Stimulated activated CD8-positive, alpha-beta memory T cell treated with anti-CD3 and anti-CD28 coated beads, Interleukin-12 subunit alpha, Interleukin-12 subunit beta, amount 100 ng/mL, for 1 hour (primary cell): ENCODE results near the gene INPP4B.
A peak's percentile ranks its signal among the peaks of the same experiment; 100 is the strongest.

Experiments used
- DNase-seq: peaks from one replicate; pipeline ENCODE4 v3.0.0-alpha.2; 2020; ENCODE audit warnings: low read depth

INPP4B gene

GRCh38 chr4:142725886-142726285, 120.2 kb downstream of the INPP4B start:
- no peak for DNase-seq

GRCh38 chr4:142721187-142721586, 124.9 kb downstream of the INPP4B start:
- no peak for DNase-seq

DNA sequence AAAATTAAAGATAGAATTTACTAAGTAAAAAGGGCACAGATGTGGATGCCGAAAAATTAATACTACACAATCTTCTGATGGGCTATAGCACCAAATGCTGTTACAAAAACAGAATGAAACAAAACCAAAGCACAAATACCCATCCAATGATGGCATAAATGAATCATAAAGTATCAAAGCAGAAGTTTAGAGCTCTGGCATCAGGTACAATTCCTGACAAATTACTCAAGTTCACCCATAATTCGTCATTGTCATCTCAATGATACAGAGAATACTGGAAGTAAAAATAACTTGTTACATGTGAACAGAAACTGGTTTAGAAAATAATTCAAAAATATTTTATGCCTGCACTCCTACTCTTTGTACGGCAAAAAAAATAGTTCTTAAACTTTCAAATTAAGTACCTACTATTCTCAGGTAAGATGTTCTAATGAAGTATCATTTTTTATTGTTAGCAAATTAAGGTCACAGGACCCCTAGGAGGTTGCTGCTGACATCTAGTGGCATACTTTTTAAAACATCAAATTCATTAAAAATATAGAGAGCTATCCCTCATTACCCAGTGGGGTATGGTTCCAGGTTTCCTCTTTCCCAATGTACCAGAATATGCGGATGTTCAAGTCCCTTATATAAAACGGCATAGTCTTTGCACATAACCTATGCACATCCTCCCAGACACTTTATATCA, 126.1 kb downstream of the INPP4B start:
- no peak for DNase-seq

- no peak for DNase-seq
Measured at GRCh38 chr4:142718981-142719380, 127.1 kb downstream of the INPP4B start.

GRCh38 chr4:142715727-142716126, 130.4 kb downstream of the INPP4B start:
- DNase-seq = no peak

DNA sequence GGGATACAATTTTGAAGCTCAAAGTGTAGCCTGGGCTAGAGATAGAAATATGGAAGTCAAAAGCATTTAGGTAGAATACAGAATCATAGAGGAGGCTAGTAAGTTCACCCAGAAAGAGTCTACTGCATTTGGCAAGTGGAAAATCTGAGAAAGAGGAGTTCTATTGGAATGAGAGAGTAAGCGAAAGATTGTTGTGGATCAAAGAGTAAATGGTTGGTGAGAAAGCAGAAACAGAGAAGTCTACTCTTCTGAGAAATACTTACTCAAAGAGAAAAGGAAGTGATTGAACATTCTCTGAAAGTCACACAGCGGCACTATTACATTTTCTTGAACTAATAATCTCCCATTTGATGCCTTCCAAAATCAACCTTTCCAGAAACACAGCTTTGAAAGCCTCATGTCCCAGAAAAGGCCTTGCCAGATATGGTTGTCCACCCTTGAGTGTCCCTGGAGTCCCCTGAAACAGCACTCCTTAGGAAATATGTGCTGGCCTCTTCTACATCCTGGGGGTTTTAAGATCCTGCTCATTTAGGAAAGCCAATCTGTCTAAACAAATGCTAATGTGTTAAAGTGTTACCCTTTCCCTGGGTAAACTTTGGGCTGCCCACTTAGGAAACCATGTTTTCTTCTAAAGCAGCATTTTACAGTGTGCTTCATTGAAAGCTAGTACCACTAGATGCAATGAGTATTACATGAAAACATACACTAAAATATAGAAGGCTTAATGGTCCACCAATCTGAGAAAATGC, 132.6 kb downstream of the INPP4B start:
- DNase-seq = no peak

DNA sequence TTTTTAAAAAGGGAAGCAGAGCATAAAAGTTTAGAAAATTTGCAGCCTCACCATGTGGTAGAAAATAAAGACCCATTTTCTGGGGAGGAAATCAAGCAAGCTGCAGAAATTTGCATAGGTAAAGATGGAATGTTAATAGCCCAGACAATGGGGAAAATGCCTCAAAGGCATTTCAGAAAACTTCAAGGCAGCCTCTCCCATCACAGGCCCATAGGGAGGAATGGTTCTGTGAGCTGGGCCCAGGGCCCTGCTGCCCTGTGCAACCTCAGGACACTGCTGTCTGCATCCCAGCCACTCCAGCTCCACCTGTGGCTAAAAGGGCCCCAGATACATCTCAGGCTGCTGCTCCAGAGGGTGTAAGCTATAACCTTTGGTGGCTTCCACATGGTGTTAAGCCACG, 137.9 kb downstream of the INPP4B start:
- no peak for DNase-seq

DNA sequence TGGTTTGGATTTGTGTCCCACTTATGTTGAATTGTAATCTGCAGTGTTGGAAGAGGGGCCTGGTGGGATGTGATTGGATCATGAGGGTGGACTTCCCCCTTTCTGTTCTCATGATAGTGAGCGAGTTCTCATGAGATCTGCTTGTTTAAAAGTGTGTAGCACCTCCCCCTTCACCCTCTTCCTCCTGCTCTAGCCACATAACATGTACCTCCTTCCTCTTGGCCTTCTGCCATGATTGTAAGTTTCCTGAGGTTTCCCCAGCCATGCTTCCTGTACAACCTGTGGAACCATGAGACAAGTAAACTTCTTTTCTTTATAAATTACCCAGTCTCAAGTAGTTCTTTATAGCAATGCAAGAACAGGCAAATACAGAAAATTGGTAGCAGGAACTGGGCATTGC, 138.7 kb downstream of the INPP4B start:
- DNase-seq = no peak

GRCh38 chr4:142706381-142706780, 139.7 kb downstream of the INPP4B start:
- no peak for DNase-seq

GRCh38 chr4:142705820-142706219, 140.3 kb downstream of the INPP4B start:
- no peak for DNase-seq

DNA sequence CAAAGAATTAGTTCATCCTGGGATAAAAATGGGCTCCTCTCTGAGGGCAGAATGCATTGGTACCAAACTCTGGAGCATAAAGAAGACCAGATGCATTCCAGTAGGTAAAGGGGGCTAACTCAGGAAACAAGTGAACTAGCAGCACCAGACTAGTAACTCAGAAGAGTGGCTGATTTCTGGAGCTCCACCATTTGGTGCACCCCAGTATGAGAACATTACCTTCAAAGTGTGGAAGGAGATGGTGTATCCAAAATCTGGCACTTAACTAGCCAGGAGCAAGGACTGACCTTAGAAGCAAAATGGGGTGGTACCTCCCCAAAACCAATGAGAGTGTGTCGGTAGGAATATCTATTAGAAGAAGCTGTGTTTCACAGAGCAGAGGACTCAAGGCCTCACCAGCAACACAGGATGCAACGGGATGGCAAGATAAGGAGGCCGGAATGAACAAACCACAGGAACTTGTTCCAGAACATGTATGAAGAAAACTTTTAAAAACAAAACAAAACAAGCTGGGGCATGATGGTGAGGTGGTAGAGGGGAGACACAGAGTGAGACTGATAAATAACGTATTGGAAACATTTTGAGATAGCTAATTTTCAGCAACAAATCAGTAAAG, 142.3 kb downstream of the INPP4B start:
- DNase-seq = peak; percentile 15

DNA sequence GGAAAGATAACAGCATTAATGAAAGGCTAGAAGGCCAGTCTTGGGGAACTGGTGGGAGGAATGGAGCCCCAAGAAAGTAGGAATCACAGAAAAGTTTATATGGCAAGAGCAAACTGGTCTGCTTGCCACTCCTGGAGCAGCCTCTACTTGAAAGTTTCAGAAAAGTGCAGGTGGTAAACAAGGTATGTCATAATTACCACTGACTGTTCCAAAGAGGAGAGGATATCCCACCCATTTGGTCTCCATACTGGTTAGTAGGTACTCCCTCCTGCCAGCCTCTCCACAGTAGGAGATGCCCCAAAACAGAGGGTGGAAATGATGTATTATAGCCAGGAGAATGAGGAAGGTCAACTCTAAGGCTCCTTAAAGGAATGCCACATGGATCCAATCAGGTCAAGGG, 145.1 kb downstream of the INPP4B start:
- DNase-seq = no peak

- no peak for DNase-seq
Measured at GRCh38 chr4:142700531-142700930, 145.6 kb downstream of the INPP4B start.

GRCh38 chr4:142698552-142698951, 147.5 kb downstream of the INPP4B start:
- no peak for DNase-seq

- no peak for DNase-seq
Measured at GRCh38 chr4:142697928-142698327, 148.2 kb downstream of the INPP4B start.

DNA sequence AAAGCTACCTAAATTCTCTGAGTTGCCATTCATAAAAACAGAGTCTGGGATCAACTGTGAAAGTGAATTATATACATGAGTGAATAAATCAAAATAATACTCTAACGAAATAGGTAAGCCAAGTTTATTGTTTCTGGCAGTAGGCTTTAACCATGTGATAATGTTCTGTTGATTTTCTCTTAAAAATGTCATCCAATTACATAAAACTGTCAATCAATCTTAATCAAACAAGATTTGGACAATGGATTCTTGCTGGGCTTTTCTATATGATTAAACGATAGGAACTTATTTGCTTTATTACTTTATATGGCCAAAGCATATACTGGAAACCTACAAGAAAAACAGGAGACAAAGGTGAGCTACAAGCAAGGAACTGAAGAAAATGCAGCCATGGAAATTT, 148.8 kb downstream of the INPP4B start:
- DNase-seq = no peak

DNA sequence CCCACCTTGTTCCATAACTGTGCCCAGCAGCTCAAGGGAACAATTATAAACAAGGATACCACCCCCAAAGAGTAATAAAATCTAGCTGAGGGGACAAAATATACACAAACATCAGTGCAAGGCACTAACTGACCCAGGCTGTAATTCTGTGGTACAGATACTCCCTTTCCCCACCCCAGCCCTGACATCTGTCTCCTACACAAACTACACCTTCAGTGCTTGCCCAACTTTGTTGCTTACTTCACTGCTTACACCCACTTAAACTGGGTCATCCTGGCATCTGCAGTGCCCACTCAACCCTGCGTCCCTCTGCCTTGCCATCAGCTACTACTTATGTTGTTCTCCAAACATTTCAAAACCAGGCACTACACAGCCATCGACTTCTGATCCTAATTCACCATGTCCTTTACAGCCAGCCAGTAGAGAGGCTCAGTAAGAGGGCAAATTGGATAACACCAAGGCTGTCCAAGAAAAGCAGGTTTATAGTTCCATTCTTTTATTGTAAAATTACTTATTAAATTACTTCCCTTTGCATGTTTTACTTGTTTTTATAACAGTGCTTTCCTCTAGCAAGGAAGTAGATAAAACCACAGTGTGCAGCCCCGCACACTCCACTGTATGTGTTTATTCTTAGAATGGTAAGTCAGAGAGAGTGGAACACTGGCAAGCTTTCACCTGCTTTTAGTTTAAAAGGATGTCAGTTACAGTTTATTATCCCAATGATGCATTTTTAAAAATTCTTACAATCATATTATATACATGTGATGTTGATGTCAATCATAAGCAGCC, 149.6 kb downstream of the INPP4B start:
- DNase-seq = no peak

- DNase-seq = no peak
Measured at GRCh38 chr4:142690406-142691163, 155.5 kb downstream of the INPP4B start.

GRCh38 chr4:142687547-142688275, 158.4 kb downstream of the INPP4B start:
- DNase-seq = no peak

GRCh38 chr4:142686081-142686480, 160.0 kb downstream of the INPP4B start:
- DNase-seq = no peak

DNA sequence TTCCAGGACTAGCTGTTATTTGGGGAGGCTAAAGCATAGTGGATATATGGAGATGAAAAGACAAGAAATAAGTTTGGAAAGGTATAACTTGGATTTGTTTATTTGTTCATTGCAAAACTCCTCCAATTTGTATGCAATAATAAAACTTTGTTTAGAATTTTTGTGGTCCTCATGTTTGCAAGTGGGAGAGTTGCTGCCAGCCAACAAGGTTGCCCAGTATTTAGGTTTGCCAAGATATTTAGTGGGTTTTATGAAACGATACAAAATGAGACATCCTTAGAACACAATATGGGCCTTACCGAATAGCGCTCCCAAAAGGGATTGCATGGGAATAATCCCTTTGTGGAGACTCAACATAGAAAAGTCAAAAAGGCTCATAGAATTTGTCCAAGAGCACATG, 162.1 kb downstream of the INPP4B start:
- DNase-seq = no peak
